Mesenchymal stem cell (in vitro differentiated cells and primary cell): ENCODE results near the gene MSH2.
A peak's percentile ranks its signal among the peaks of the same experiment; 100 is the strongest.
"Not testable (repeated sequence)": the region's sequence is repeated elsewhere in the genome, so short reads cannot be mapped to it uniquely, and the experiment has no call there.

Source experiments
- DNase-seq: peaks from one replicate; pipeline ENCODE4 v3.0.0-alpha.2; 2013
- H2AFZ ChIP-seq: one replicate; pipeline ENCODE4 v1.6.1; 2013; ENCODE audit warnings: low read depth, mild to moderate bottlenecking, control low read depth, inconsistent platforms, low read length, moderate library complexity
- H2AK5ac ChIP-seq: 2 replicates; pipeline ENCODE4 v1.6.1; 2013; ENCODE audit warnings: low read length, moderate library complexity, mild to moderate bottlenecking, inconsistent platforms; ENCODE audit not compliant: severe bottlenecking
- H2BK120ac ChIP-seq: one replicate; pipeline ENCODE4 v1.6.1; 2013; ENCODE audit warnings: low read depth, mild to moderate bottlenecking, inconsistent platforms, low read length, moderate library complexity
- H2BK12ac ChIP-seq, 2 experiments: one replicate each; pipeline ENCODE4 v1.6.1; 2013; ENCODE audit warnings: inconsistent platforms in 2 of 2, low read length in 2 of 2, mild to moderate bottlenecking in 2 of 2, moderate library complexity in 2 of 2, control low read depth in 1 of 2
- H2BK15ac ChIP-seq: one replicate; pipeline ENCODE4 v1.6.1; 2013; ENCODE audit warnings: mild to moderate bottlenecking, low read depth, inconsistent platforms; ENCODE audit not compliant: poor library complexity, severe bottlenecking
- H2BK5ac ChIP-seq: 2 replicates; pipeline ENCODE4 v1.6.1; 2013; ENCODE audit warnings: low read depth, mild to moderate bottlenecking, low read length, control low read depth, inconsistent platforms; ENCODE audit not compliant: poor library complexity, severe bottlenecking
- H3K14ac ChIP-seq, 2 experiments: one replicate each; pipeline ENCODE4 v1.6.1; 2013; ENCODE audit warnings: inconsistent platforms in 2 of 2, low read length in 2 of 2, control low read depth in 1 of 2, mild to moderate bottlenecking in 1 of 2, moderate library complexity in 1 of 2
- H3K18ac ChIP-seq, 2 experiments: one replicate each; pipeline ENCODE4 v1.6.1; 2013; ENCODE audit warnings: inconsistent platforms in 2 of 2, low read length in 2 of 2, control low read depth in 1 of 2, low read depth in 1 of 2, mild to moderate bottlenecking in 1 of 2
- H3K23ac ChIP-seq, 2 experiments: one replicate each; pipeline ENCODE4 v1.6.1; 2013; ENCODE audit warnings: inconsistent platforms in 2 of 2, low read length in 2 of 2, mild to moderate bottlenecking in 2 of 2, moderate library complexity in 2 of 2, control low read depth in 1 of 2
- H3K27ac ChIP-seq: 2 replicates; pipeline ENCODE4 v1.5.1; 2013; ENCODE audit warnings: mild to moderate bottlenecking, moderate library complexity, low read length, control low read depth, inconsistent platforms; ENCODE audit not compliant: poor library complexity, severe bottlenecking
- H3K27me3 ChIP-seq, 2 experiments: 2 replicates each; pipeline versions ENCODE4 v1.6.1 to v1.7.0; 2013; ENCODE audit warnings: low read length in 2 of 2, mild to moderate bottlenecking in 2 of 2, moderate library complexity in 2 of 2, control low read depth in 1 of 2, inconsistent platforms in 1 of 2; ENCODE audit not compliant: control insufficient read depth in 1 of 2, insufficient read depth in 1 of 2
- H3K36me3 ChIP-seq, 2 experiments: 2 replicates each; pipeline versions ENCODE4 v1.6.1 to v1.7.0; 2013; ENCODE audit warnings: low read length in 2 of 2, control low read depth in 1 of 2, inconsistent platforms in 1 of 2, low read depth in 1 of 2, mild to moderate bottlenecking in 1 of 2; ENCODE audit not compliant: insufficient read depth in 2 of 2, control insufficient read depth in 1 of 2
- H3K4ac ChIP-seq, 2 experiments: one replicate each; pipeline ENCODE4 v1.6.1; 2013; ENCODE audit warnings: inconsistent platforms in 2 of 2, low read length in 2 of 2, mild to moderate bottlenecking in 2 of 2, moderate library complexity in 2 of 2, control low read depth in 1 of 2, low read depth in 1 of 2
- H3K4me1 ChIP-seq: 2 replicates; pipeline ENCODE4 v1.6.1; 2013; ENCODE audit warnings: low read depth, low read length, control low read depth; ENCODE audit not compliant: control insufficient read depth, insufficient read depth
- H3K4me2 ChIP-seq: 2 replicates; pipeline ENCODE4 v1.6.1; 2013; ENCODE audit warnings: low read length, mild to moderate bottlenecking, inconsistent platforms; ENCODE audit not compliant: poor library complexity, severe bottlenecking
- H3K4me3 ChIP-seq, 2 experiments: 2 replicates each; pipeline versions ENCODE4 v1.5.1 to v1.7.0; 2013; ENCODE audit warnings: low read length in 2 of 2, mild to moderate bottlenecking in 2 of 2, control low read depth in 1 of 2, low read depth in 1 of 2; ENCODE audit not compliant: insufficient read depth in 1 of 2
- H3K79me1 ChIP-seq: replicated peaks from 2 replicates; pipeline ENCODE4 v1.6.1; 2013; ENCODE audit warnings: mild to moderate bottlenecking, control low read depth, low read length, inconsistent platforms; ENCODE audit not compliant: poor library complexity, severe bottlenecking
- H3K9ac ChIP-seq: 2 replicates; pipeline ENCODE4 v1.7.0; 2013; ENCODE audit warnings: mild to moderate bottlenecking, low read length, moderate library complexity
- H3K9me3 ChIP-seq: 2 replicates; pipeline ENCODE4 v1.7.0; 2013; ENCODE audit warnings: mild to moderate bottlenecking, low read length; ENCODE audit not compliant: control insufficient read depth
- H4K8ac ChIP-seq: one replicate; pipeline ENCODE4 v1.6.1; 2013; ENCODE audit warnings: inconsistent platforms, mild to moderate bottlenecking, low read length, moderate library complexity
- H4K91ac ChIP-seq: one replicate; pipeline ENCODE4 v1.6.1; 2013; ENCODE audit warnings: mild to moderate bottlenecking, low read length, inconsistent platforms
- WGBS: methylation state at CpG from one replicate; pipeline ENCODE4 v1.1.7; 2013; ENCODE audit warnings: mixed read lengths; 5-methylcytosine and 5-hydroxymethylcytosine counted together

The MSH2 gene

DNA sequence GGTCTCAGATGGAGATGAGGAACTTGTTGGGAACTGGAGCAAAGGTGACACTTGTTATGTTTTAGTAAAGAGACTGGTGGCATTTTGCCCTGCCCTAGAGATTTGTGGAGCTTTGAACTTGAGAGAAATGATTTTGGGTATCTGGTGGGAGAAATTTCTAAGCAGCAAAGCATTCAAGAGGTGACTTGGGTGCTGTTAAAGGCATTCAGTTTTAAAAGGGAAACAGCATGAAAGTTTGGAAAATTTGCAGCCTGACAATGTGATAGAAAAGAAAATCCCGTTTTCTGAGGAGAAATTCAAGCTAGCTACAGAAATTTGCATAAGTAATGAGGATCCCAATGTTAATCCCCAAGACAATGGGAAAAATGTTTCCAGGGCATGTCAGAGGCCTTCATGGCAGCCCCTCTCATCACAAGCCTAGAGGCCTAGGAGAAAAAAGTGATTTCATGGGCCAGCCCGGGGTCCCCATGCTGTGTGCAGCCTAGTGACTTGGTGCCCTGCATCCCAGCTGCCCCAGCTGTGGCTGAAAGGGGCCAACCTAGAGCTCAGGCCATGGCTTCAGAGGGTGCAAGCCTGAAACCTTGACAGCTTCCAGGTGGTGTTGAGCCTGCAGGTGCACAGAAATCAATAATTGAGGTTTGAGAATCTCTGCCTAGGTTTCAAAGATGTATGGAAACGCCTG, 3.8 kb downstream of the MSH2 start:
- H4K8ac ChIP-seq, H2BK12ac ChIP-seq, H2AFZ ChIP-seq, H2BK5ac ChIP-seq, H3K4me2 ChIP-seq, H3K14ac ChIP-seq, H2BK120ac ChIP-seq, H3K4me1 ChIP-seq, H3K18ac ChIP-seq, DNase-seq, H3K9ac ChIP-seq, H4K91ac ChIP-seq, H3K23ac ChIP-seq, H3K27ac ChIP-seq, H3K27me3 ChIP-seq, H3K9me3 ChIP-seq, H2BK15ac ChIP-seq, H3K4me3 ChIP-seq, H2AK5ac ChIP-seq, H3K4ac ChIP-seq: not testable (repeated sequence)
- peaks cover 3 to 13% of the 10 kb centered on the region in 2 experiments for H3K36me3 ChIP-seq
- WGBS: 98% methylated on average over 3 of the region's 3 CpGs
- H3K79me1 ChIP-seq: peaks cover 18% of the 10 kb centered on the region

DNA sequence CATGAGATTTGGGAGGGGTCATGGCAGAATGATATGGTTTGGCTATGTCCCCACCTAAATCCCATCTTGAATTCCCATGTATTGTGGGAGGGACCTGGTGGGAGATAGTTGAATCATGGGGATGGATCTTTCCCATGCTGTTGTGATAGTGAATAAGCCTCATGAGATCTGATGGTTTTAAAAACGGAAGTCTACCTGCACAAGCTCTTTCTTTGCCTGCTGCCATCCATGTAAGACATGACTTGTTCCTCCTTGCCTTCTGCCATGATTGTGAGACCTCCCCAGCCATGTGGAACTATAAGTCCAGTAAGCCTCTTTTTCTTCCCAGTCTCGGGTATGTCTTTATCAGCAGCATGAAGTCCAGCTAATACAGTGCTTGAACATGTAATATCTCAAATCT, 5.0 kb downstream of the MSH2 start:
- H4K91ac ChIP-seq, H2BK15ac ChIP-seq, H3K9ac ChIP-seq, H3K4me1 ChIP-seq, H3K27ac ChIP-seq, H3K4me2 ChIP-seq, H2BK5ac ChIP-seq, H3K4me3 ChIP-seq, H2AK5ac ChIP-seq, H3K4ac ChIP-seq, H2BK120ac ChIP-seq, H3K27me3 ChIP-seq, DNase-seq, H2BK12ac ChIP-seq, H3K18ac ChIP-seq, H3K9me3 ChIP-seq, H2AFZ ChIP-seq, H4K8ac ChIP-seq, H3K23ac ChIP-seq, H3K14ac ChIP-seq: not testable (repeated sequence)
- H3K36me3 ChIP-seq: peaks cover 9 to 17% of the 10 kb centered on the region in 2 experiments
- WGBS: 96% methylated on average over 1 of the region's 2 CpGs
- H3K79me1 ChIP-seq: peaks cover 21% of the 10 kb centered on the region

GRCh38 chr2:47414682-47415458, 11.9 kb downstream of the MSH2 start:
- DNase-seq: no peak
- H3K4me3 ChIP-seq: no peak overlapping the region
- H3K9me3 ChIP-seq: no peaks in the 10 kb centered on the region
- H3K14ac ChIP-seq: no peak overlapping the region
- no peak overlapping the region for H2AFZ ChIP-seq
- H2AK5ac ChIP-seq: no peak overlapping the region
- no peak overlapping the region for H3K9ac ChIP-seq
- H3K36me3 ChIP-seq: peaks cover 29 to 39% of the 10 kb centered on the region in 2 experiments
- H3K79me1 ChIP-seq: peaks cover 20% of the 10 kb centered on the region
- H3K27ac ChIP-seq: no peak overlapping the region
- no peak overlapping the region for H3K18ac ChIP-seq
- H3K4me2 ChIP-seq: no peak overlapping the region
- H2BK12ac ChIP-seq: no peak overlapping the region
- H4K8ac ChIP-seq: no peak overlapping the region
- no peak overlapping the region for H3K4ac ChIP-seq
- H3K4me1 ChIP-seq: no peaks in the 10 kb centered on the region
- peak overlapping the region; percentile 5 for H2BK120ac ChIP-seq
- H3K23ac ChIP-seq: no peak overlapping the region
- H2BK15ac ChIP-seq: no peak overlapping the region
- H4K91ac ChIP-seq: no peak overlapping the region
- H3K27me3 ChIP-seq: no peaks in the 10 kb centered on the region
- H2BK5ac ChIP-seq: no peak overlapping the region
- WGBS: 98% methylated on average over 5 of the region's 7 CpGs

DNA sequence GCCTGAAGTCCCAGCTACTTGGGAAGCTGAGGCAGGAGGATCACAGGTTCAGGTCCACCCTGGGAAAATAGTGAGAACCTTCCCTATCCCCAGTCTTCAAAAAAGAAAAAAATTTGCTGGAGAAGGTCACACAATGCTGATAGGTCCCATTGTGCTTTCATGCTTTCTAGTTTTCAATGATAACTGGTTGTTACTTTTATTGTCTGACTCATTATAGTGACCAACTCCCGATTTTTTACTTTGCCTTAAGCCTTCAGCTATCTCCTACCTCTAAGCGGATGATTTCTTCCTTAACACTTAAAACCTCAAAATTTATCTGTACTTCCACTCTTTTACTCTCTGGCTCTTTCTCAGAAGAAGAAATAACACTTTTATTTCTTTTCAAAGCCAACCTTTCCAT, 17.3 kb downstream of the MSH2 start:
- H3K4ac ChIP-seq: no peak overlapping the region
- H4K8ac ChIP-seq: no peak overlapping the region
- H3K36me3 ChIP-seq: peaks cover 19 to 32% of the 10 kb centered on the region in 2 experiments
- H2BK15ac ChIP-seq: no peak overlapping the region
- H3K9ac ChIP-seq: no peak overlapping the region
- WGBS: 96% methylated on average over 2 of the region's 2 CpGs
- no peak overlapping the region for H2AK5ac ChIP-seq
- H3K79me1 ChIP-seq: peaks cover 13% of the 10 kb centered on the region
- H3K14ac ChIP-seq: no peak overlapping the region
- no peak overlapping the region for H3K4me2 ChIP-seq
- H3K18ac ChIP-seq: no peak overlapping the region
- H4K91ac ChIP-seq: no peak overlapping the region
- DNase-seq: no peak
- H2BK12ac ChIP-seq: no peak overlapping the region
- H3K4me1 ChIP-seq: no peaks in the 10 kb centered on the region
- H3K27me3 ChIP-seq: no peaks in the 10 kb centered on the region
- no peak overlapping the region for H2BK120ac ChIP-seq
- H3K9me3 ChIP-seq: no peaks in the 10 kb centered on the region
- no peak overlapping the region for H2BK5ac ChIP-seq
- no peak overlapping the region for H3K27ac ChIP-seq
- H3K23ac ChIP-seq: no peak overlapping the region
- no peak overlapping the region for H3K4me3 ChIP-seq
- H2AFZ ChIP-seq: no peak overlapping the region
